ENCODE results near the gene NRG2.

The NRG2 gene

GRCh38 chr5:139855946-139856540 lies 187.1 kb downstream of the NRG2 start:
- H3K27ac ChIP-seq = no peak overlapping the region
- TF ChIP-seq ZFX (IDR thresholded peaks at IDR 0.05; ENCODE audit: borderline replicate concordance) = no peak
- TF ChIP-seq CTCF (IDR thresholded peaks at IDR 0.05) = no peak

- H3K27ac ChIP-seq = no peak overlapping the region
- no peak for TF ChIP-seq CTCF (IDR thresholded peaks at IDR 0.05)
- TF ChIP-seq ZFX (IDR thresholded peaks at IDR 0.05; ENCODE audit: borderline replicate concordance) = no peak
Observed at GRCh38 chr5:139855451-139855850, 187.6 kb downstream of the NRG2 start.

GRCh38 chr5:139854953-139855352 lies 188.1 kb downstream of the NRG2 start:
- H3K27ac ChIP-seq = no peak overlapping the region
- no peak for TF ChIP-seq ZFX (IDR thresholded peaks at IDR 0.05; ENCODE audit: borderline replicate concordance)
- TF ChIP-seq CTCF (IDR thresholded peaks at IDR 0.05) = no peak

- no peak overlapping the region for H3K27ac ChIP-seq
- no peak for TF ChIP-seq ZFX (IDR thresholded peaks at IDR 0.05; ENCODE audit: borderline replicate concordance)
- TF ChIP-seq CTCF (IDR thresholded peaks at IDR 0.05) = no peak
Observed at GRCh38 chr5:139854029-139854605, 189.0 kb downstream of the NRG2 start.

GRCh38 chr5:139852696-139853095 lies 190.4 kb downstream of the NRG2 start:
- no peak for TF ChIP-seq CTCF (IDR thresholded peaks at IDR 0.05)
- no peak for TF ChIP-seq ZFX (IDR thresholded peaks at IDR 0.05; ENCODE audit: borderline replicate concordance)

GRCh38 chr5:139851558-139851957 lies 191.5 kb downstream of the NRG2 start:
- no peak overlapping the region for H3K27ac ChIP-seq
- TF ChIP-seq CTCF (IDR thresholded peaks at IDR 0.05) (no peak), ZFX (IDR thresholded peaks at IDR 0.05; ENCODE audit: borderline replicate concordance) (no peak)

More at GRCh38 chr5:139852696-139853095, 190.4 kb downstream of the NRG2 start:
- H3K27ac ChIP-seq = no peak overlapping the region

GRCh38 chr5:139850423-139851016 lies 192.6 kb downstream of the NRG2 start:
- no peak overlapping the region for H3K27ac ChIP-seq
- TF ChIP-seq ZFX (IDR thresholded peaks at IDR 0.05; ENCODE audit: borderline replicate concordance) (no peak), CTCF (IDR thresholded peaks at IDR 0.05) (no peak)

All from 22Rv1 (cell line).